Measurements from ENCODE around the gene RNASEH1. TPM values are rescaled to one million over a fixed set of nuclear protein-coding genes. Genes with fewer than 3 reads are reported as not detected.

RNASEH1 gene
- total RNA-seq = 20.9 TPM
- long read RNA-seq, transcript RNASEH1-201 (8 exons, 1,887 nt) = major isoform, 30 of 37 reads
- long read RNA-seq, partial matches to known transcripts = 1 of 37 reads
- long read RNA-seq, other reads (novel, unspliced or antisense) = 6 of 37 reads

- ATAC-seq (peak; percentile 100), DNase-seq (ENCODE audit: missing footprints) (peak; percentile 99)
- intact Hi-C loops (cut with DNase I) = loop anchor here (1.0 kb wide), 2 partner anchors 16 to 181 kb away; partner anchors contain the start of gene EIPR1
Measured at GRCh38 chr2:3558205-3559014, at the start of gene RNASEH1. Gene RNASEH1, minus strand, starts transcription at chr2:3558333. Its CDS starts 73 bp downstream, at chr2:3558260.

- no peak for ATAC-seq
- intact Hi-C loops (cut with DNase I) = no loop called here
- DNase-seq (ENCODE audit: missing footprints) = no peak
Measured at GRCh38 chr2:3606370-3607201, 48.5 kb upstream of the RNASEH1 start.

- intact Hi-C loops (cut with DNase I) = no loop called here
- no peak for DNase-seq (ENCODE audit: missing footprints)
- no peak for ATAC-seq
Measured at GRCh38 chr2:3606028-3606369, 47.9 kb upstream of the RNASEH1 start.

GRCh38 chr2:3604991-3605961, 47.1 kb upstream of the RNASEH1 start:
- DNase-seq (ENCODE audit: missing footprints) (no peak), ATAC-seq (no peak)
- intact Hi-C loops (cut with DNase I) = no loop called here

GRCh38 chr2:3604207-3604877, 46.2 kb upstream of the RNASEH1 start:
- ATAC-seq (no peak), DNase-seq (ENCODE audit: missing footprints) (no peak)
- intact Hi-C loops (cut with DNase I) = no loop called here

- no peak for ATAC-seq
- no peak for DNase-seq (ENCODE audit: missing footprints)
- intact Hi-C loops (cut with DNase I) = no loop called here
Measured at GRCh38 chr2:3603536-3604206, 45.5 kb upstream of the RNASEH1 start.

- intact Hi-C loops (cut with DNase I) = no loop called here
- DNase-seq (ENCODE audit: missing footprints) (no peak), ATAC-seq (no peak)
Measured at GRCh38 chr2:3602553-3603339, 44.6 kb upstream of the RNASEH1 start.

- ATAC-seq (no peak), DNase-seq (ENCODE audit: missing footprints) (no peak)
- intact Hi-C loops (cut with DNase I) = no loop called here
Measured at GRCh38 chr2:3601561-3602271, 43.6 kb upstream of the RNASEH1 start.

- DNase-seq (ENCODE audit: missing footprints) (no peak), ATAC-seq (no peak)
- intact Hi-C loops (cut with DNase I) = no loop called here
Measured at GRCh38 chr2:3600256-3600855, 42.2 kb upstream of the RNASEH1 start.

- intact Hi-C loops (cut with DNase I) = no loop called here
- ATAC-seq = no peak
Measured at GRCh38 chr2:3598912-3599854, 41.0 kb upstream of the RNASEH1 start.

GRCh38 chr2:3598197-3598910, 40.2 kb upstream of the RNASEH1 start:
- no peak for DNase-seq (ENCODE audit: missing footprints)
- intact Hi-C loops (cut with DNase I) = no loop called here
- no peak for ATAC-seq

More at GRCh38 chr2:3598912-3599854, 41.0 kb upstream of the RNASEH1 start:
- DNase-seq (ENCODE audit: missing footprints) = no peak

- no peak for DNase-seq (ENCODE audit: missing footprints)
- ATAC-seq = no peak
- intact Hi-C loops (cut with DNase I) = no loop called here
Measured at GRCh38 chr2:3597567-3597966, 39.4 kb upstream of the RNASEH1 start.

GRCh38 chr2:3596901-3597417, 38.8 kb upstream of the RNASEH1 start:
- DNase-seq (ENCODE audit: missing footprints) (no peak), ATAC-seq (no peak)
- intact Hi-C loops (cut with DNase I) = no loop called here

- intact Hi-C loops (cut with DNase I) = loop anchor here (2.0 kb wide), 1 partner anchor 31 kb away; no protein-coding TSS in a partner anchor
- ATAC-seq (no peak), DNase-seq (ENCODE audit: missing footprints) (no peak)
Measured at GRCh38 chr2:3595985-3596384, 37.9 kb upstream of the RNASEH1 start.

Data from Right ventricle myocardium inferior (tissue), 1 donor.